GM19438 (cell line): ENCODE results near the gene SYP.
"Not testable (repeated sequence)": the region's sequence is repeated elsewhere in the genome, so short reads cannot be mapped to it uniquely, and the experiment has no call there.

ENCODE experiments used
- ATAC-seq: cut with Tn5 transposase; IDR thresholded peaks from one replicate; pipeline ENCODE4 v1.9.1; 2021; ENCODE audit warnings: low read depth; ENCODE audit not compliant: unreplicated experiment

SYP gene

DNA sequence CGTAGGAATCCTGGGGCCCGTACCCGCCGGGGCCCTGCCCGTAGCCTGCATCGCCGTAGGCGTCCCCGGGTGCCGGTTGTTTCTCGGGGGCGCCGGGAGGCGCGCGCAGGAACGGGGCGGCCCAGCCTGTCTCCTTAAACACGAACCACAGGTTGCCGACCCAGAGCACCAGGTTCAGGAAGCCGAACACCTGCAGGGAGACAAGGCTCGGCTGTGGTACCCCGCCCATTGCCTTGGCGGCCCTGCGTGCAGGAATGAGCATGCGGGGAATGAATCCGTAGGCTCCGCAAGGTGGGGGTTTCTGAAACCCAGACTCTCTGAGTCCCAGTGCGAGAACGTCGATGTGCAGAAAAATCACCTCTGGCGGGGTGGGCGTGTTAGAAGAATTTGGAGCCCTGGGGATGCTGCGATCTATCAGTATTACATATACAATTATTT lies 8.4 kb downstream of the SYP start:
- ATAC-seq, result peak; percentile 13

DNA sequence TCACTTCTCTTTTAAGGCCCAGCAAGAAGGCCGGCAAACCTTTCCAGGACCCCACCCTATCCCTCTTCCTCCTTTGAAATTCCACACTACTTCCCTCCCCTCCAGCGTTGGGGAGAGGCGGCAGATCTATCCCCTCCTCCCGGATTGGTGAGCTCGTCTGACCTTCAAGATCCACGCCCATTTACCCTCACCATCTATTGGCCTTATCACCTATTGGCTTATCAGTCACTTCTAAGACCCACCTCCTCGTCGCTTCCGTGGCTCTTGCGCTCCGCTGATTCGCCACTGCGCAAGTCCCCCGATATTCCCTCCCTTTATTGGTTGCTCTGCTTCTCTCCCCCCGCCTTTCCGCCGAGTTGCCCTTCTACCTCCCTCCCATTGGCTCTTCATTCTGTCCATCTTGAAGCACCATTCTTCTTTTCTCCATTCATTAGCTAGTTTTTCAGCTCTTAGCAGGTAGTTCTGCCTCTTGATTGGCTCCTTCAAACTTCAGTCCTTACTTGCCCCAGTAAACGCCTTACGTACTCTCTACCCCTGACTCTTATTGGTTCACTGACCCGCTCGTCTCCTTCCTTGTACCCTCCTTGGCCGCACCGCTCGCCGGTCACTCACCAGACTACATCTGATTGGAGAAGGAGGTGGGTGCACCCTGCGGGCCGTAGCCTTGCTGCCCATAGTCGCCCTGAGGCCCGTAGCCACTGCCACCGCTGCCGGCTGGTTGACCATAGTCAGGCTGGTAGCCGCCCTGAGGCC lies 9.0 kb downstream of the SYP start:
- peak; percentile 88 for ATAC-seq

DNA sequence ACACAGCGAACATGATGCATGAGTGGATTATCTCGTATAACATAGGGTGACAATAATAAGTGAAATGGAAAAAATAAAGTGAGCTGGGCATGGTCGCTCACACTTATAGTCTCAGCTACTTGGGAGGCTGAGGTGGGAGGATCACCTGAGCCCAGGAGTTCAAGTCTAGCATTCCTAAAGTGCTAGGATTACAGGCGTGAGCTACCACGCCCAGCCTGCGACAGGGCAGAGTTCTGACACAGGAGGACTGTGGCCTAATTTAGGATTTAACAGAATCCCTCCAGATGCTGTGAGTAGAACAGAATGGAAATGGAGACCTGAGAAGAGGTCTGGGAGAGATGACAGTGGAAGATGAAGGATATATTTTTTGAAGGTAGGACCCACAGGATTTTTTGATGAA lies 10.4 kb downstream of the SYP start:
- no peak for ATAC-seq

DNA sequence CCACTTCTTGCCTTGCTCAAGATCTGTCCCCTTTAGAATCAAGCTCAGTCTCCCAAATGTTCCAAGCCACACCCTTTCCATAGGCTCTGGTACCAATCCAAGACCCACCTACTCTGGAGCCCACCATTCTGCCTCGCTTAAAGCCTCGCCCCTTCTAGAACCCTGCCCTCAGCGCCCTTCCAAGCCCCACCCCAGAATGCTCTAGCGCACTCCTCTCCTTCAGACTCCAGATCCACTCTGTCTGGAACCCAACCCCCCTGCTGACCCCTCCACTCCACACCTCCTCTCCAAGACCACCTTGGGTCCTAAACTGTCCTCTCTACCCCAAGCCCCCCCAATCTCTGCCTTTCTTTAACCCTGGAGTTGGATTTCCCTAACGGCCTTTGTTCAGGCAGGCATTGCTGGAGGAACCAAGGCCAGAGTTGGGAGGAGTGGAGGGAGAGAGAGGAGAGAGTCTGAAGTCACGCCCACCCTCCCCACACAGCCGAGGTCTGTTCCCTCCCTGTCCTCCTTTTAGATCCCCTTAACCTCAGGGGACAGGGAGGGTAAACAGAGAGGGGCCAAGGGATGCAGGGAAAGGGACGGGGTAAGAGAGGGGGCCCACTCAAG lies 11.4 kb downstream of the SYP start:
- no peak for ATAC-seq

DNA sequence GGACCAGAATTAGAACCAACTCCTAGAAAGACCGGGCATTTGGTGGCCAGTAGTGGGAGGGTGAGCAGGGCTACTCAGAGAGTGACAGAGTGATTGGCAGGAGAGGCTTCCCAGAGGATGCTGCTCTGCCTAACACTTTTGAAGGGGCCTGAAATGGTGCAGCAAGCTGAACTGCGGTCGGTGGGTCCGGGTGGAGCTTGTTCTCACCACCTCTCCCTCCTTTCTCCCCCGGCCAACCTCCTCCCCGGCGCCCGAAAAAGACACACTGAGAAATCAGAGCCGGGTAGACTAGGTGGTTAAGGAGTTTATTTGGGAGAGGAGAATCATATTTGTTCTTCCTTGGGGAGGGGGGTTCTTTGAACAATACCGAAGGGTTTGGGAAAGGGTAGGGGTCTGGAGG lies 12.5 kb downstream of the SYP start:
- ATAC-seq, result no peak

DNA sequence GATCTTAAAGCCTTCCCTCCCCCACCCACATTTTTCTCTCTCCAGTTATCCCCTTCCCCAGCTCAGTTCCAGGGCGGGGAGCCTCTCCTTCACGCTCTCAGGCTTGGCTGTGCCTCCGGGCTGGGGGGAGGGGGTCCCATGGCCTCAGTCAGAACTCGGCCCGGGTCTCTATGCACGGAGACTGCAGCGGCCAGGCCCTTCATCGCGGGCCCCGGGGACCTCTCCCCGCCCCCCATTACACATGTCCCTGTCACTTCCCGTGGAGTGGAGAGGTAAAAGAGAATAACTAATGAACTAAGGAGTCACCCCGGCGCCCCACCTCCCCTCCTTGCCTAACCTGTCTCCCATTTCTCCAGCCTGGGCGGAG lies 13.0 kb downstream of the SYP start:
- no peak for ATAC-seq

DNA sequence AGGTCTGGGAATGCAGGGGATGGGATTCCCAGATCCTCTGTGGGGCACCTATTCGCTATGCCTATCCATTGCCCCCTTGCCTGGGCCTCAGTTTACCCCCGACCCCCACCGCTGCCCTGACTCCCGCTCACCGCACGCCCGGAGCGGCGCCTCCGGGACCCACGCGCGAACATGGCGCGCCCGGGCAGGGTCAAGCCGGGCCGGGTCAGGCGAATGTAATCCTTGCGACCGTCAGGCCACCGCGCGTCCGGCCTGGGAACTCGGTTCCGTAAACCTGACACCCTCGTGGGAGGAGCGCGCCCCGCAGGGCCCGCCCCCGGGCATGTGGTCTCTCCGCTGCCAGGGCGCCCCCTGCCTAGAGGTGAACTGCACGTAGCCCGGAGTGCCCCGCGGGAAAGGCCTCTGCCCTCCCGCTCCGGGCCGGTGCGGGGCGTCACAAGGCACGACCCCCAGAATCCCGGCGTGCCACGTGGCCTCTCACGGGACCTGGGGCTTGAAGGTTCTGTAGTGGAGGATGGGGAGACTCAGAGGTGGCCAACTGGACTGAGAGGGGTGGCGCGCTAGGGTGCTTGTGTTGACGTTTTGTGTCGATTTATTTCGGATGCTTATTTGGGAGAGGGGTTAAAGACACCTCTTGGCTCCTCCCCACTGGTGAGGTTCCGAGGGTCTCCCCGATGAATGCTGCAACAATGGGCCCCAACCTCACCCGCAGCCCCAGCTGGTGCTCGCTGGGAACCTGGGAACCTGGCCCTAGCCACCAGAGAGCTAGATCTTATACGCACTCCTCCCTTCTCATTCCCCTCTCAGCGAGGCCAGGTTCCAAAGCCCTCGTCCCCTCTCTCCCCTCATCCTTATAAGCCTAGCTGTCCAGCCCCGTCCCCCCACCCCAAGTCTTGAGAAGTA lies 13.6 kb downstream of the SYP start, which contains the start of gene PRICKLE3:
TSS of gene PRICKLE3 (minus strand) at position 249 of the 903 bp plus-strand sequence. CDS start at position 173, 76 bp downstream.
- no peak for ATAC-seq

DNA sequence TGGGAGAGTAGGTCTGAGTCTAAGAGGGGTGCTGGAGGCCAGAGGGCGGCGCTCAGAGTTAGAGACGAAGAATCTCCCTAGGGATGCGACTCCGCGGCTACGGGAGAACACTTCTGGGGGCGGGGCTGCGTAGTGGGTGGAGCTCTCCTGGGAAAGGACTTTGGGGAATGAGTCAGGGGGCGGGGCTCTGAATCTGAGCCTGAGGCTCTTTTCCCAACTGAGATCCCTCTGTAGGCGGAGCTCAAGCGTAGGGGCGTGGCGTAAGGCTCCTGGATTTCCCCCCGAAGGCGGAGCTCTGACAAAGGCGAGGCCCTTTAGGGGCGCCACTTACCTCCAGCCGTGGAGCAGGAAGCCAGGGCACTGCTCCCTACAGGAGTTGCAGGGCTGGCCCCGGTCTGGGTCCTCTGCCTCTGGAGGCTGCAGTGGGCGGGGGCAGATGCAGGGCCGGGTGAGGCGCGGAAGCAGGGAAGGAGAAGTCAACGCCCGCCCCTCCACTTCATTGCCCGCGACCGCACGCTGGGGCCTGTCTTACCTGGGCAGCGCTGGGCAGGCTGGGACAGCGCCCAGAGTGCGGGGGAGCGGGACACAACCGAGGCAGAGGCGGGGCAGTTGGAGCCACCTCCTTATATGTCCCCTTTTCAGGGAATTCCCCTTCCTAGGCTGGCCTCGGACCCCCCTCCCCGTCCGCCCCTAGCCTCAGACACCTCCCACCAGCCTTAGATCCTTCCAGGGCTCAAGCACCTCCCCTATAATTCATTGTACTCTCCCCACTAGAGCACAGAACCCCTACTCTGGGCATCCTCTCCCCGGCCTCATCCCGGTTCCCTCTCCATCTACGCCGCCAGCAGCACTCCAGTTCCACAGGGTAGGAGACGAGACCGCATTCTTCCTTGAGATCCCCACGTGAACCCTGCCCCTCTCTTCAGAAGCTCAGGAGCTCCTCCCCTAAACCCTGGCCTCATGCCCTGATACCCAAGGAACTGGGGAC lies 15.4 kb downstream of the SYP start:
- no peak for ATAC-seq

DNA sequence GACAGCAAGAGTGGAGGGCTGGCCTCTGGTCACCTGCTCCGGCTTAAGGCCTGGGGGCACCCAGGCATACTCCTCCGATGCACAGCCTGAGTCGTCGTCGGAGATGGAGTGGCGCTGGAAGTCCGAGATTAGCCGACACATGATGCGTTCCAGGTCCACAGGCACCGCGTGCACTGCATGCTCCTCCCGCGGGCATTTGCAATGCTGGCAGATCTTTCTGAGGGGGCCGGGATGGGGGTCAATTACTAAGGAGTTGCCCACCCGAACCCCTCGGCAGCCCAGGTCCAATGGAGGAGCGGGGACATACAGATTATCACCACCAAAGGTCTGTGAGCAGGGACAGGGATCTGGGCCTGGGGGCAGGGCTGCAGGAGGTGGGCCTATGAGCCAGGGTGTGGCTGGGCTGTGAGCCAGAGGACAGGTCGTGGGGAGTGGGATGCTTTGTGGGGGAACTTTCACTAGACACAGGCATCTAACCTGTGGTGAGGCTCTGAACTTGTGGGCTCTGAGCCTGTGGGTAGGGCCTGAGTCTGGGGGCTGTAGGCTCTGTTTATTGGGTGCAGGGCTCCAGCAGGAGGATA lies 16.2 kb downstream of the SYP start:
- no peak for ATAC-seq

DNA sequence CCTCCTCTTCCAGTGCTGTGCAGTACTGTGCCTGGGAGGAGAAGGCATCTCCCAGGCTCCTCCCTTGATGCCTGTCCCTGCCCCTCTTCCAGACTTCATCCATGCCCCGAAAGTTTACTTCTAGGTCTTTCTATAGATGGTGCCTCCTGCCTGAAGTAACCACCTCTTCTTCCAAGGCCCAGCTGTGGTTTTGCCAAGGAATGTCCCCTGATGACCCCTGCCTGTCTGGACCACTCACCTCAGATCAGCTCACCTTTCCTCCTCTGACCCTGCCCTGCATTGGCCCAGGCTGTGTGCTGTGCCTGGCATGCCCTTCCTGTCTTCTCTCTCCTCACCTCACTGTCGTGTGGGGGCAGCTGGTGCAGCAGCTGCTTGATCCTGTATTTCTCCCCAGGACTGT lies 20.6 kb downstream of the SYP start:
- ATAC-seq, result no peak

DNA sequence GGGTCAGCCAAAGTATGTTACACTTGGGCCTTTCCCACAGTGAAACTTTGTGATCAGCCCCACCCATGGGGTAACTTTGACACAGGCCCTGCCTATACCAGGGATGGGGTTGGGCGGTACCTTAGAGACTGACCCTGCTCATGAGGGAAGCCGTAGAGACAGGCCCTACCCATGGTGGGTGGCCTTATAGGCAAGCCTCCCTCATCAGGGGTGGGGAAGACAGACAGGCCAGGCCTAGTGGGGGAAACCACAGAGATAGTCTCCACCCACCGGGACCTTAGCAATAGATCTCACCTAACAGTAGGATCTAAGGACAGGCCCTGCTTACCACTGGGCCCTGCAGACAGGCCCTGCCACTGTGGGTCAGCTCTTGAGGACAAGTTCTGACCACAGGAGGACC lies 21.5 kb downstream of the SYP start:
- ATAC-seq, result no peak

DNA sequence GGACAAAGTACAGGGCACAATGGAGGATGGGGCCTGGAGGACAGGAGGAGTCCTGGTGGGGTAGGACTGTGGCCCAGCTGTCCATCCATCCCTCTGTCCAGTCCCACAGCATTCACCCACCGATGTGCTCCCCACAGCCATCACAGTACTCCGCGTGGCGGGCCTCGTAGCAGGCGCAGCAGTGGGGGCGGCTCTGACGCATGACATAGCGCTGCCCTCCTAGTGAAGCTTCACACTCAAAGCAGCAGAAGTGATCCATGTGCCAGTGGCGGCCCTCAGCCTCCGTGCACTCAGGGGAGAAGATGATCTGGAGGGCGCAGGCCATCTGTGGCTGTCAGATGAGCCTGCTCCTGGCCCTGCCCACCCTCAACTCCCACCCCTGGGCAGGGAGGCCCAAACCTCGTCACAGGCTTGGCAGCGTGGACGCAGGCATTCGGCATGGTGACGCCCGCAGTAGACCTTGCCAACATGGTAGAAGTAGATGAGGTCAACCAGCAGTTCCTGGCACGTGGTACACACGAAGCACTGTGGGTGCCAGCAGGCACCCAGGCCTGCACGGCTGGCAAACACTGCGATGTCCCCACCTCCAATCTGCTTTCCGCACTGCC lies 22.0 kb downstream of the SYP start:
- ATAC-seq, result no peak

DNA sequence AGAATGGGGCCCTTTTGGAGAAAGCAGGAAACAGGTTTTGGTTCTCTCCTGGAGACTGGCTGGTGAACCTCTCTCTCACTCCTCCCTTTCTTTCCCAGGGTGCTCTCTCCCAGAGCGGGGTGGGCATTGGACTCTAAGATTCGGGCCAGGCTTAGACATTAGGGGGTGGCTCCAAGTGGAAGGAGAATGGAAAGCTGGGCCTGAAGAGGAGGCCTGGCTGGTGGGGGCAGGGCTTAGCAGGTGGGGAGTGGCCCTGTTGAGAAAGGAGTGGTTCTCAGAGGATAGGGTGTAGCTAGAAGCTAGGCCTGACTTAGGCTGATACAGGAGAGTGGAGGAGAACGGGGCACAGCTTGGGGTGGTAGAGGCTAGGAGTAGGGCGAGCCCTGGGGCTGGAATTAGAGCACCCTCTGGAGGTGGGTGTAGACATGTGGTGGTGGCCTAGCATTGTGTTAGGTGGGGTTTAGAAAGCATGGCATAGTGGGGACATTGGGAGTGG lies 22.6 kb downstream of the SYP start:
- ATAC-seq, result no peak

DNA sequence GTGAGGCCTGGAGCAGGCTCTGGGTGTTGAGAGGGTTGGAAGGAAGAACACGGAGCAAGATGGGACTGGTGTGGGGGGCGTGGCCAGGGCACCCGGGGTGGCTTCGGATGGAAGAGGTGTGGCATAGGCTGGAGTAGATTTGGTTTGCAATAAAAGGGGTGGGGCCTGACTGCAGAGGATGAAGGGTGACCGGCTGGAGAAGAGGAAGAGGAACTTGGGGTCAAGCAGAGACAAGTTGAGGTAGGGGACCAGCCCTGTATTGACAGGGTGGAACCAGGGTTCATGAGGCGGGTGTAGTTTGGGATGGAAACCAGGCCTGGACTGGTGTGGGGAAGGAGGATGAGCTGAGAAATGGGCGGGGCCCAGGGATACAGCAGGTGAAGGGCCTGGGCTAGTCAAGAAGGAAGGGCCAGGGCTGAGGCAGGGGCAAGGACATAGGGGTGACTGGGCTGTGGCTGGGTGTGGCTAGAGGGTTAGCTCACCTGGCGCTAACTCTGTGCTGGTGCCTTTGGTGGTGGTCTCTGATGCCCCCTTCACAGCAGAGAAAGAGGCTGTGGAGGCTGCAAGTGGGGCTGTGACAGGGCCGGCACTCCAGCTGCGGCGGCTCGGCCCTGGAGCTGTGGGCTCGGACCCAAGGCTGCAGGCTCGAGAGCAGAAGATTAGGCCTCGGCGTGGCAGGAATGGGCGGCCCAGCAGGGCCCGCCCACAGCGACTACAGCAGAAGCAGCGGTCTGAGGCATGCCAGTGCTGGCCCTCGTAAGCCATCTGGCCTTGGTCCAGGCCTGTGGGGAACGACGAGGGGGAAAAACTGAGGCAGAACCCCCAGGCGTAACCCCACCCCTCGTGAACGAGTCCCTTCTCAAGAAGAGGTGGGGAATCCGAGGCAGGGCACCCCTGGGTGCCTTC lies 23.3 kb downstream of the SYP start:
- no peak for ATAC-seq

DNA sequence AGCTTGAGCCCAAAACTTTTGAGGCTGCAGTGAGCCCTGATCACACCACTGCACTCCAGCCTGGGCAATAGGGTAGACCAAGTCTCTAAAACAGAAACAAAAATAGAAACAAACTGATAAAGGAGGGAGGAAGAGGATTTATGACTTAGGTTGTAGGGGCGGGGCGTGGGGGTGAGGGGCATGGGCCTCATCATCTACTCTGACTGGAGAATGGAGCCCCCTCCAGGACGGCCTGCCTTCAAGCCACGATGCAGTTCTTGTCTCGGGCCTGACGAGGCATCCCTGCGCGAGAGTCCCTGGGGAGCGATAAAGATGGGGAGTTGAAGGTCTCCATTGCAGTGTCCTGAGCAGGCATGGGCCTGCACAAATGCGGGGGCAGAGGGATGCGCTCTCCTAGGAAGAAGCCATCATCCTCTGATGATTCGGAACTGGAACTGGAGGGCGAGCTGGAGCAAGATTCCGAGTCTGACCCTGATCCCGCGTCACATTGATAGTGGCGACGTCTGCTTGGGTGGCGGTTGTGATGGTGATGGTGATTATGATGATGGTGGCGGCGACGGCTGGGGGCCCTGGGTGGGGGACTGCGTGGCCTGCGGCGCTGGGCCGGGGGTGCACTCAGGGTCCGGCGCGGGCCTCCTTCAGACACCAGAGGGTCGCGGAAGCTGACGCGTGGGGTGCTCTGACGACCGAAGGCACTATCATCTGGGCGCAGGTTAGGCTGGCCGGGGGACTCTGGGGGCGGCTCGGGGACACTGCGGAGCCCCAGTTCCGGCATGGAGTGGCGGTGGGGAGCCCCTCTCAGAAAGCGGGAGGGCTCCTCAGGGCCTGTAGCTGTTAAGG lies 24.3 kb downstream of the SYP start:
- no peak for ATAC-seq

DNA sequence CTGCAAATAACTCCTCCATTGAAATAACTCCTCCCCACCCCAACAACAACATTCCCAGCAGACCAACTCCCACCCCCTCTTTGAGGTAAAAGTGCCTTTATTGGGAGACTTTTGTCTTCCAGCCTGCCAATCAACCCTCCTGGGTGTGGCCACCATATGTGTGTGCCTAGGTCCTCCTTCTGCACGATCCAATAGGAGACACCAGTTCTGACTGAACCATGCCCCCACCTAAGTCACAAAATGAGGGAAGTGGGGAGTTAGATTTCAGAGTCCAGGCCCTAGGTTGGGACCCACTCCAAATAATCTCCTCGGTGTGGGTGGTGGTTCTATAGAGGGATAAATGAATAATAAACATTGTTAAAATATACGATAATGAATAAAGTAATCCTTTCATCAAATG lies 25.3 kb downstream of the SYP start:
- ATAC-seq, result no peak

DNA sequence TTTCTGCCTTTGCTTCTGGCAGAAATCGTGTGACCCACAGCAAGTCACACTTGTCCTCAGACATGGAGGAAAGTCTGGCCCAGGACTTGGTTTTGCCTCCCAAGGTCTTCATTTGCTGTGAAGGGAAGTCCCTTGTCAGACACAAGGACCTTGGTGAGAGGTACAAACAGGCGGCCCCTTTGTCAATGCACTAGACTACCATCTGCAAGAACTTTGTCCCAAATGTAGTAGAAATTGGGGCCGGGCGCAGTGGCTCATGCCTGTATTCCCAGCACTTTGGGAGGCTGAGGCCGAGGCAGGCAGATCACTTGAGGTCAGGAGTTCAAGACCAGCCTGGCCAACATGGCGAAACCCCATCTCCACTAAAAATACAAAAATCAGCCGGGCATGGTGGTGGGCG lies 26.4 kb downstream of the SYP start:
- not testable (repeated sequence) for ATAC-seq
